Natural killer cell treated with Interleukin-12 subunit alpha and Interleukin-12 subunit beta and Interleukin-15 and Interleukin-18, amount 100 ng/mL, for 72 hours (primary cell): Measurements from ENCODE around the gene CREG2. TPM values are rescaled to one million over a fixed set of nuclear protein-coding genes. Genes with fewer than 3 reads are reported as not detected.
"Not testable (repeated sequence)": the region's sequence is repeated elsewhere in the genome, so short reads cannot be mapped to it uniquely, and the experiment has no call there.

Experiments
- ATAC-seq, 2 donors: fragments of 150-1000 bp; cut with Tn5 transposase in 1 of 2; sonication (Bioruptor Pico), chemical (Tn5 transposase) in 1 of 2; 2 replicates each; pipeline ENCODE4 v1.10.0; 2021
- DNase-seq: peaks from one replicate; pipeline ENCODE4 v3.0.0; 2022; ENCODE audit warnings: low spot score
- H3K27ac Mint-ChIP-seq, 2 donors: 1 replicate in 1 of 2; 2 replicates in 1 of 2; pipeline ENCODE4 v1.8.0; 2022; ENCODE audit warnings: mixed read lengths in 2 of 2, mild to moderate bottlenecking in 1 of 2, moderate library complexity in 1 of 2
- H3K27me3 Mint-ChIP-seq, 2 donors: 1 replicate in 1 of 2; 2 replicates in 1 of 2; pipeline ENCODE4 v1.8.0; 2022; ENCODE audit warnings: mixed read lengths in 2 of 2
- H3K36me3 Mint-ChIP-seq: one replicate; pipeline ENCODE4 v1.8.0; 2022; ENCODE audit warnings: mixed read lengths
- H3K4me1 Mint-ChIP-seq, 2 donors: 1 replicate in 1 of 2; 2 replicates in 1 of 2; pipeline ENCODE4 v1.8.0; 2022; ENCODE audit warnings: low read depth in 2 of 2, mixed read lengths in 2 of 2, mild to moderate bottlenecking in 1 of 2
- H3K4me3 Mint-ChIP-seq: one replicate; pipeline ENCODE4 v1.8.0; 2022; ENCODE audit warnings: mixed read lengths
- H3K9me3 Mint-ChIP-seq: 2 replicates; pipeline ENCODE4 v1.8.0; 2022; ENCODE audit warnings: mixed read lengths
- total RNA-seq, 2 donors: library from RNA; stranded (reverse); gene quantifications; one replicate each; pipeline ENCODE4 v1.2.3, GENCODE V29; 2022

The CREG2 gene
- total RNA-seq, 2 donors from 2014 or later, result not detected

GRCh38 chr2:101340141-101340551 is 47.2 kb downstream of the CREG2 start:
- H3K27ac Mint-ChIP-seq, result no peak overlapping the region

GRCh38 chr2:101339266-101339880 is 47.9 kb downstream of the CREG2 start:
- Mint-ChIP-seq H3K27ac (no peak overlapping the region), H3K36me3 (no peaks in the 10 kb centered on the region), H3K4me3 (no peak overlapping the region), H3K27me3 (no peaks in the 10 kb centered on the region), H3K9me3 (no peaks in the 10 kb centered on the region), H3K4me1 (peaks cover 13 to 17% of the 10 kb centered on the region in 2 donors)
- ATAC-seq (no peak), DNase-seq (no peak)

More at GRCh38 chr2:101340141-101340551, 47.2 kb downstream of the CREG2 start:
- Mint-ChIP-seq H3K27me3 (no peaks in the 10 kb centered on the region), H3K4me3 (no peak overlapping the region), H3K4me1 (peaks cover 13 to 17% of the 10 kb centered on the region in 2 donors), H3K36me3 (no peaks in the 10 kb centered on the region), H3K9me3 (no peaks in the 10 kb centered on the region)
- DNase-seq (no peak), ATAC-seq (no peak)

GRCh38 chr2:101337877-101338276 is 49.4 kb downstream of the CREG2 start:
- Mint-ChIP-seq H3K9me3 (no peaks in the 10 kb centered on the region), H3K27me3 (no peaks in the 10 kb centered on the region), H3K27ac (no peak overlapping the region), H3K36me3 (no peaks in the 10 kb centered on the region), H3K4me3 (no peak overlapping the region), H3K4me1 (peaks cover 13 to 17% of the 10 kb centered on the region in 2 donors)
- no peak for DNase-seq
- ATAC-seq, result no peak

- no peak overlapping the region for H3K4me3 Mint-ChIP-seq
- peaks cover 20 to 22% of the 10 kb centered on the region in 2 donors for H3K4me1 Mint-ChIP-seq
- H3K27ac Mint-ChIP-seq, result peak overlapping the region in 1 of 2 donors; percentile 14
- no peaks in the 10 kb centered on the region for H3K9me3 Mint-ChIP-seq
- H3K36me3 Mint-ChIP-seq, result no peaks in the 10 kb centered on the region
- no peak for ATAC-seq
- H3K27me3 Mint-ChIP-seq, result no peaks in the 10 kb centered on the region
- DNase-seq, result no peak
These were observed 54.2 kb downstream of the CREG2 start for GRCh38 chr2:101332885-101333766.

GRCh38 chr2:101331202-101331601 is 56.1 kb downstream of the CREG2 start:
- peak overlapping the region; percentile 59 for H3K4me3 Mint-ChIP-seq
- ATAC-seq, result no peak
- no peak for DNase-seq
- no peaks in the 10 kb centered on the region for H3K27me3 Mint-ChIP-seq
- H3K9me3 Mint-ChIP-seq, result no peaks in the 10 kb centered on the region
- no peaks in the 10 kb centered on the region for H3K36me3 Mint-ChIP-seq
- peak overlapping the region in 1 of 2 donors; percentile 26 for H3K27ac Mint-ChIP-seq
- peaks cover 20 to 22% of the 10 kb centered on the region in 2 donors for H3K4me1 Mint-ChIP-seq

GRCh38 chr2:101330253-101330933 is 56.9 kb downstream of the CREG2 start:
- no peak overlapping the region for H3K27ac Mint-ChIP-seq
- DNase-seq, result no peak
- ATAC-seq, result no peak
- H3K27me3 Mint-ChIP-seq, result no peaks in the 10 kb centered on the region
- H3K36me3 Mint-ChIP-seq, result no peaks in the 10 kb centered on the region
- peak overlapping the region; percentile 59 for H3K4me3 Mint-ChIP-seq
- H3K4me1 Mint-ChIP-seq, result peaks cover 20 to 22% of the 10 kb centered on the region in 2 donors
- H3K9me3 Mint-ChIP-seq, result no peaks in the 10 kb centered on the region

GRCh38 chr2:101329026-101329425 is 58.3 kb downstream of the CREG2 start:
- Mint-ChIP-seq H3K27me3 (no peaks in the 10 kb centered on the region), H3K4me1 (peaks cover 20 to 22% of the 10 kb centered on the region in 2 donors), H3K9me3 (no peaks in the 10 kb centered on the region), H3K4me3 (no peak overlapping the region), H3K27ac (no peak overlapping the region), H3K36me3 (no peaks in the 10 kb centered on the region)
- ATAC-seq (peak in 1 of 2 donors; percentile 35), DNase-seq (no peak)

- H3K9me3 Mint-ChIP-seq, result no peaks in the 10 kb centered on the region
- H3K4me3 Mint-ChIP-seq, result no peak overlapping the region
- H3K27me3 Mint-ChIP-seq, result no peaks in the 10 kb centered on the region
- DNase-seq (peak; percentile 66), ATAC-seq (peak; percentile 94 to 96)
- no peaks in the 10 kb centered on the region for H3K36me3 Mint-ChIP-seq
- H3K4me1 Mint-ChIP-seq, result peaks cover 20 to 22% of the 10 kb centered on the region in 2 donors
- no peak overlapping the region for H3K27ac Mint-ChIP-seq
These were observed 58.8 kb downstream of the CREG2 start for GRCh38 chr2:101328474-101329007.

- H3K4me1 Mint-ChIP-seq, result peaks cover 20 to 22% of the 10 kb centered on the region in 2 donors
- ATAC-seq, result no peak
These were observed 59.4 kb downstream of the CREG2 start for GRCh38 chr2:101327863-101328394.

GRCh38 chr2:101325425-101325824 is 61.9 kb downstream of the CREG2 start:
- DNase-seq, result no peak
- H3K9me3 Mint-ChIP-seq, result no peaks in the 10 kb centered on the region
- H3K4me1 Mint-ChIP-seq, result peaks cover 7 to 11% of the 10 kb centered on the region in 2 donors
- ATAC-seq, result no peak
- no peak overlapping the region for H3K4me3 Mint-ChIP-seq
- H3K36me3 Mint-ChIP-seq, result no peaks in the 10 kb centered on the region
- no peak overlapping the region for H3K27ac Mint-ChIP-seq
- H3K27me3 Mint-ChIP-seq, result no peaks in the 10 kb centered on the region

More at GRCh38 chr2:101327863-101328394, 59.4 kb downstream of the CREG2 start:
- H3K27me3 Mint-ChIP-seq, result no peaks in the 10 kb centered on the region
- H3K36me3 Mint-ChIP-seq, result no peaks in the 10 kb centered on the region
- H3K9me3 Mint-ChIP-seq, result no peaks in the 10 kb centered on the region
- H3K4me3 Mint-ChIP-seq, result no peak overlapping the region
- no peak for DNase-seq
- H3K27ac Mint-ChIP-seq, result no peak overlapping the region

GRCh38 chr2:101316568-101316967 is 70.7 kb downstream of the CREG2 start:
- H3K27me3 Mint-ChIP-seq, ATAC-seq, H3K27ac Mint-ChIP-seq, DNase-seq, H3K9me3 Mint-ChIP-seq, H3K4me3 Mint-ChIP-seq: not testable (repeated sequence)
- H3K36me3 Mint-ChIP-seq, result peaks cover 16% of the 10 kb centered on the region
- peaks cover 11 to 17% of the 10 kb centered on the region in 2 donors for H3K4me1 Mint-ChIP-seq

- Mint-ChIP-seq H3K4me3 (peak overlapping the region; percentile 96), H3K9me3 (no peaks in the 10 kb centered on the region), H3K36me3 (peaks cover 7% of the 10 kb centered on the region), H3K27me3 (no peaks in the 10 kb centered on the region), H3K27ac (peak overlapping the region; percentile 95), H3K4me1 (peaks cover 38 to 42% of the 10 kb centered on the region in 2 donors)
- ATAC-seq (no peak), DNase-seq (no peak)
These were observed 75.6 kb downstream of the CREG2 start for GRCh38 chr2:101311696-101312017.
